Naive thymus-derived CD8-positive, alpha-beta T cell (primary cell): ENCODE results near the gene RIMOC1. TPM values are rescaled to one million over a fixed set of nuclear protein-coding genes. Genes with fewer than 3 reads are reported as not detected.

Experiments
- ATAC-seq, 2 donors: fragments of 150-1000 bp; cut with Tn5 transposase in 1 of 2; sonication (Bioruptor Pico), chemical (Tn5 transposase) in 1 of 2; 1 replicate in 1 of 2; 2 replicates in 1 of 2; pipeline ENCODE4 v1.10.0; 2021; ENCODE audit warnings: mild to moderate bottlenecking in 2 of 2, moderate library complexity in 2 of 2
- POLR2A ChIA-PET: fragments of 350-600 bp; sonication (Branson Sonifier 250); formaldehyde crosslinking; loops from one replicate; lab custom pipeline; 2021; ENCODE audit warnings: antibody characterized with exemption; lab: Charles Lee
- DNase-seq, 10 donors: peaks; one replicate each; pipeline versions ENCODE4 v3.0.0 to v3.0.0-alpha.2; 2020 to 2022
- H3K27ac Mint-ChIP-seq, 10 donors: one replicate each; pipeline ENCODE4 v1.8.0; 2020 to 2022; ENCODE audit warnings: mild to moderate bottlenecking in 10 of 10, mixed read lengths in 10 of 10, moderate library complexity in 4 of 10, inconsistent platforms in 1 of 10
- H3K27me3 Mint-ChIP-seq, 5 donors: one replicate each; pipeline ENCODE4 v1.8.0; 2021 to 2022; ENCODE audit warnings: mixed read lengths in 5 of 5
- H3K36me3 Mint-ChIP-seq, 3 donors: one replicate each; pipeline ENCODE4 v1.8.0; 2020 to 2022; ENCODE audit warnings: mixed read lengths in 3 of 3, mild to moderate bottlenecking in 2 of 3, inconsistent platforms in 1 of 3
- H3K4me1 Mint-ChIP-seq, 4 donors: one replicate each; pipeline ENCODE4 v1.8.0; 2021 to 2022; ENCODE audit warnings: mixed read lengths in 4 of 4
- H3K4me3 Mint-ChIP-seq, 10 donors: one replicate each; pipeline ENCODE4 v1.8.0; 2020 to 2022; ENCODE audit warnings: mild to moderate bottlenecking in 10 of 10, mixed read lengths in 10 of 10, moderate library complexity in 6 of 10, inconsistent platforms in 1 of 10
- H3K9me3 Mint-ChIP-seq, 9 donors: one replicate each; pipeline ENCODE4 v1.8.0; 2020 to 2022; ENCODE audit warnings: mixed read lengths in 9 of 9, mild to moderate bottlenecking in 3 of 9, inconsistent platforms in 1 of 9, moderate library complexity in 1 of 9
- polyA plus RNA-seq, 3 donors: library from polyadenylated mRNA; unstranded; fragments of 300-500 nt; fragmentation: Illumina TruSeq; gene quantifications; one replicate each; pipeline ENCODE4 v1.2.3, GENCODE V29; 2021
- total RNA-seq, 8 experiments: library from RNA in 2 of 8; stranded (reverse) in 2 of 8; gene quantifications; one replicate each; pipeline ENCODE4 v1.2.3 and lab custom pipeline; 2021 to 2026

RIMOC1 gene
- total and polyA plus RNA-seq, 5 experiments from 2014 or later, result 8.5 to 37.4 (median 15.2) TPM

- H3K36me3 Mint-ChIP-seq, result no peaks in the 10 kb centered on the region
- peaks cover 0 to 16% (median 4%) of the 10 kb centered on the region in 5 donors for H3K27me3 Mint-ChIP-seq
- DNase-seq, result no peak
- H3K4me3 Mint-ChIP-seq, result no peak overlapping the region
- H3K27ac Mint-ChIP-seq, result no peak overlapping the region
- POLR2A ChIA-PET, result interaction anchor here (1.6 kb wide), 1 partner anchor 29 kb away, joined by 5 read pairs; no protein-coding TSS in a partner anchor
- ATAC-seq, result no peak
- H3K9me3 Mint-ChIP-seq, result no peaks in the 10 kb centered on the region
- H3K4me1 Mint-ChIP-seq, result peaks cover 6 to 16% (median 11%) of the 10 kb centered on the region in 4 donors
These were observed 29.6 kb upstream of the RIMOC1 start for GRCh38 chr5:41874512-41875060.

DNA sequence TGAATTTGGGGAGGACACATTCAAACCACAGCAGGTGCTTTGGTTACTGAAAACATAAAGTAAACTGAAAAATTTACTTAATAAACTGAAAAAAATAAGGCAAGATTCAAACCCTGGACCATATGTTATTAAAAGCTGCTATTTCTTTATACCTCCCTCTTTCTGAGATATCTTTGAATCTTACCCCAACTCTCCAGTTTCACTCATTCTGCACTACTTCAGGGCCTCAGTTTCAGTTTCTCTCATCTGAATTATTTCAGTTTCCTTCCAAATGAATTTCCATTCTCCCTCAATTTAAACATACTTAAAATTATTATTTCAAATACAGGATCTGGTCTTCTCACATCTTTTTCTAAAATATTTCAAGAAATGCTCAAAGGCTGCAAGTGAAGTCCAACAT lies 29.0 kb upstream of the RIMOC1 start:
- Mint-ChIP-seq H3K36me3 (peaks cover 0 to 2% (median 0%) of the 10 kb centered on the region in 3 donors), H3K4me3 (peak overlapping the region in 3 of 10 donors; percentile 11 to 50 (median 23)), H3K27ac (peak overlapping the region in 1 of 10 donors; percentile 73), H3K4me1 (peaks cover 3 to 12% (median 11%) of the 10 kb centered on the region in 4 donors), H3K9me3 (no peaks in the 10 kb centered on the region), H3K27me3 (peaks cover 0 to 21% (median 6%) of the 10 kb centered on the region in 5 donors)
- ATAC-seq, result no peak
- DNase-seq, result no peak
- POLR2A ChIA-PET, result interaction anchor here (1.6 kb wide), 1 partner anchor 28 kb away, joined by 5 read pairs; no protein-coding TSS in a partner anchor

- Mint-ChIP-seq H3K4me1 (peaks cover 0 to 2% (median 0%) of the 10 kb centered on the region in 4 donors), H3K9me3 (no peaks in the 10 kb centered on the region), H3K27ac (no peak overlapping the region), H3K4me3 (no peak overlapping the region), H3K36me3 (peaks cover 0 to 5% (median 2%) of the 10 kb centered on the region in 3 donors), H3K27me3 (peaks cover 4 to 23% (median 10%) of the 10 kb centered on the region in 5 donors)
- no peak for DNase-seq
- no peak for ATAC-seq
- POLR2A ChIA-PET, result no interaction called here
These were observed 27.5 kb upstream of the RIMOC1 start for GRCh38 chr5:41876678-41877077.

DNA sequence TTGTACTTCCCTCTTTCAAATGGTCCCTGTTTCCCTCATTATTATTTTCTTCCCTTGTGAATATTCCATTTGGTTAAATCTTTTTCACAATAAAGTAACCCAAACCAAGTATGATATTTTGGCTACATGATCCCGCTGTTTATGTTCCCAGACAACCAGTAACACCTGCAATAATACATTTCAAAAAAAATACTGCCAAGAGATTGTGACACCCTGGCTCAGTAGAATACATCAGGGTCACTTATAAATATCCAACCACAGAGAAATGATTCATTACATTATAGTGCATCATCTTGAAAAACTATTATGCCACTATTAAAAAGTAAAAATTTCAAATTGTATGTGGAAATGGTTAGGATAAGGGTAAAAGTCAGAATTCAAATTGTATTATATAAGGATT lies 26.7 kb upstream of the RIMOC1 start:
- Mint-ChIP-seq H3K4me3 (no peak overlapping the region), H3K36me3 (peaks cover 0 to 5% (median 2%) of the 10 kb centered on the region in 3 donors), H3K27me3 (peaks cover 4 to 26% (median 10%) of the 10 kb centered on the region in 5 donors), H3K4me1 (peaks cover 0 to 2% (median 0%) of the 10 kb centered on the region in 4 donors), H3K27ac (no peak overlapping the region), H3K9me3 (no peaks in the 10 kb centered on the region)
- POLR2A ChIA-PET, result no interaction called here
- ATAC-seq, result no peak
- no peak for DNase-seq

GRCh38 chr5:41878173-41878572 lies 26.0 kb upstream of the RIMOC1 start:
- ATAC-seq (no peak), DNase-seq (no peak)
- peaks cover 0 to 2% (median 0%) of the 10 kb centered on the region in 4 donors for H3K4me1 Mint-ChIP-seq
- no peaks in the 10 kb centered on the region for H3K9me3 Mint-ChIP-seq
- H3K27me3 Mint-ChIP-seq, result peaks cover 4 to 26% (median 10%) of the 10 kb centered on the region in 5 donors
- no peak overlapping the region for H3K27ac Mint-ChIP-seq
- H3K36me3 Mint-ChIP-seq, result peaks cover 0 to 5% (median 2%) of the 10 kb centered on the region in 3 donors
- POLR2A ChIA-PET, result no interaction called here
- no peak overlapping the region for H3K4me3 Mint-ChIP-seq

- peaks cover 0 to 5% (median 2%) of the 10 kb centered on the region in 3 donors for H3K36me3 Mint-ChIP-seq
- peaks cover 4 to 26% (median 10%) of the 10 kb centered on the region in 5 donors for H3K27me3 Mint-ChIP-seq
- POLR2A ChIA-PET, result no interaction called here
- ATAC-seq (no peak), DNase-seq (no peak)
- peaks cover 0 to 2% (median 0%) of the 10 kb centered on the region in 4 donors for H3K4me1 Mint-ChIP-seq
- no peak overlapping the region for H3K4me3 Mint-ChIP-seq
- no peaks in the 10 kb centered on the region for H3K9me3 Mint-ChIP-seq
- no peak overlapping the region for H3K27ac Mint-ChIP-seq
These were observed 25.3 kb upstream of the RIMOC1 start for GRCh38 chr5:41878643-41879478.

GRCh38 chr5:41882765-41883164 lies 21.4 kb upstream of the RIMOC1 start:
- peak overlapping the region in 1 of 10 donors; percentile 19 for H3K27ac Mint-ChIP-seq
- H3K4me1 Mint-ChIP-seq, result no peaks in the 10 kb centered on the region
- no peak for ATAC-seq
- no peak overlapping the region for H3K4me3 Mint-ChIP-seq
- peaks cover 5 to 24% (median 14%) of the 10 kb centered on the region in 5 donors for H3K27me3 Mint-ChIP-seq
- H3K36me3 Mint-ChIP-seq, result peaks cover 0 to 5% (median 2%) of the 10 kb centered on the region in 3 donors
- no peak for DNase-seq
- POLR2A ChIA-PET, result no interaction called here
- H3K9me3 Mint-ChIP-seq, result no peaks in the 10 kb centered on the region

DNA sequence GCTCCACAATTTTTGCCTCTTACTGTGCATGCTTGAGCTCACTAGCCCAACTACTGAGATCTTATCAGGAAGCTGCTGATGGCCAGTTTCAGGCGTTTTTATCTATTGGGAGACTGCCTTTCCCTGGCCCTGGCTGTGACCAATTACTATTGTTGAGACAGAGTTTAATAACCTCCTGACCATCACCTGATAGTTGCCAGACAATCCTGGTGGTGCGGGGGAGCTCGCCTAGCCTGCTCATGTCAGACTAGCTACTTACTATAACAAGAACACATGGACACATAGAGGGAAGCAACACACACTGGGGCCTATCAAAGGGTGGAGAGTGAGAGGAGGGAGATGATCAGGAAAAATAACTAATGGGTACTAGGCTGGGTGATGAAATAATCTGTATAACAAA lies 20.9 kb upstream of the RIMOC1 start:
- peaks cover 0 to 5% (median 2%) of the 10 kb centered on the region in 3 donors for H3K36me3 Mint-ChIP-seq
- H3K27me3 Mint-ChIP-seq, result peaks cover 5 to 26% (median 15%) of the 10 kb centered on the region in 5 donors
- DNase-seq (no peak), ATAC-seq (no peak)
- no peaks in the 10 kb centered on the region for H3K9me3 Mint-ChIP-seq
- no peaks in the 10 kb centered on the region for H3K4me1 Mint-ChIP-seq
- POLR2A ChIA-PET, result no interaction called here
- H3K27ac Mint-ChIP-seq, result peak overlapping the region in 1 of 10 donors; percentile 0
- no peak overlapping the region for H3K4me3 Mint-ChIP-seq

GRCh38 chr5:41883936-41884335 lies 20.2 kb upstream of the RIMOC1 start:
- no peaks in the 10 kb centered on the region for H3K9me3 Mint-ChIP-seq
- peaks cover 5 to 29% (median 12%) of the 10 kb centered on the region in 5 donors for H3K27me3 Mint-ChIP-seq
- H3K27ac Mint-ChIP-seq, result no peak overlapping the region
- no peak overlapping the region for H3K4me3 Mint-ChIP-seq
- POLR2A ChIA-PET, result no interaction called here
- H3K36me3 Mint-ChIP-seq, result peaks cover 0 to 5% (median 2%) of the 10 kb centered on the region in 3 donors
- ATAC-seq (no peak), DNase-seq (no peak)
- no peaks in the 10 kb centered on the region for H3K4me1 Mint-ChIP-seq

GRCh38 chr5:41885286-41885685 lies 18.9 kb upstream of the RIMOC1 start:
- no peak overlapping the region for H3K4me3 Mint-ChIP-seq
- ATAC-seq (no peak), DNase-seq (no peak)
- no peaks in the 10 kb centered on the region for H3K4me1 Mint-ChIP-seq
- H3K27ac Mint-ChIP-seq, result no peak overlapping the region
- H3K36me3 Mint-ChIP-seq, result peaks cover 0 to 2% (median 1%) of the 10 kb centered on the region in 3 donors
- H3K27me3 Mint-ChIP-seq, result peaks cover 5 to 30% (median 8%) of the 10 kb centered on the region in 5 donors
- H3K9me3 Mint-ChIP-seq, result no peaks in the 10 kb centered on the region
- POLR2A ChIA-PET, result no interaction called here

- Mint-ChIP-seq H3K4me3 (peak overlapping the region in 1 of 10 donors; percentile 6), H3K36me3 (no peaks in the 10 kb centered on the region), H3K4me1 (peaks cover 0 to 3% (median 1%) of the 10 kb centered on the region in 4 donors), H3K9me3 (no peaks in the 10 kb centered on the region), H3K27me3 (peaks cover 11 to 57% (median 28%) of the 10 kb centered on the region in 5 donors), H3K27ac (no peak overlapping the region)
- ATAC-seq, result no peak
- DNase-seq, result no peak
- POLR2A ChIA-PET, result no interaction called here
These were observed 13.0 kb upstream of the RIMOC1 start for GRCh38 chr5:41891066-41891707.

GRCh38 chr5:41892031-41892430 lies 12.1 kb upstream of the RIMOC1 start:
- DNase-seq, result no peak
- ATAC-seq, result no peak
- H3K4me1 Mint-ChIP-seq, result peaks cover 0 to 3% (median 1%) of the 10 kb centered on the region in 4 donors

More at GRCh38 chr5:41892031-41892430, 12.1 kb upstream of the RIMOC1 start:
- Mint-ChIP-seq H3K9me3 (no peaks in the 10 kb centered on the region), H3K4me3 (no peak overlapping the region), H3K27ac (no peak overlapping the region), H3K27me3 (peaks cover 12 to 65% (median 35%) of the 10 kb centered on the region in 5 donors), H3K36me3 (no peaks in the 10 kb centered on the region)
- POLR2A ChIA-PET, result no interaction called here
